GM12878 (cell line): ENCODE results near the gene TLE7. TPM values are rescaled to one million over a fixed set of nuclear protein-coding genes. Genes with fewer than 3 reads are reported as not detected.

Experiments used
- BACH1 ChIP-seq: fragments of 450-650 bp; IDR thresholded peaks from 2 replicates; pipeline ENCODE4 v1.6.1; 2017; ENCODE audit warnings: mild to moderate bottlenecking, borderline replicate concordance
- CBFB ChIP-seq: IDR thresholded peaks from 2 replicates; pipeline ENCODE4 v1.6.1; 2016; ENCODE audit warnings: antibody characterized with exemption, low read depth
- CEBPB ChIP-seq, 2 experiments: fragments of 150-350 bp in 1 of 2; IDR thresholded peaks; 2 replicates each; pipeline ENCODE4 v1.6.1; 2012 to 2014; ENCODE audit warnings: low read depth in 2 of 2, low read length in 2 of 2, borderline replicate concordance in 1 of 2, inconsistent platforms in 1 of 2
- JUND ChIP-seq: IDR thresholded peaks from 2 replicates; pipeline ENCODE4 v1.6.1; 2012; ENCODE audit warnings: low read depth, mild to moderate bottlenecking, low read length, improper control_type of control experiment, moderate library complexity
- KDM1A ChIP-seq: fragments of 200-600 bp; sonication (generic); IDR thresholded peaks from 2 replicates; pipeline ENCODE4 v1.6.1; 2016; ENCODE audit warnings: borderline replicate concordance
- NBN ChIP-seq: fragments of 450-650 bp; IDR thresholded peaks from 2 replicates; pipeline ENCODE4 v1.6.1; 2016
- NFYB ChIP-seq: IDR thresholded peaks from 2 replicates; pipeline ENCODE4 v1.6.1; 2011; ENCODE audit warnings: low read depth, mild to moderate bottlenecking, low read length, improper control_type of control experiment, moderate library complexity; ENCODE audit not compliant: insufficient read depth
- NR2C1 ChIP-seq: fragments of 450-650 bp; IDR thresholded peaks from 2 replicates; pipeline ENCODE4 v1.6.1; 2017; ENCODE audit warnings: antibody characterized with exemption, mild to moderate bottlenecking, moderate library complexity
- SREBF1 ChIP-seq: IDR thresholded peaks from 2 replicates; pipeline ENCODE4 v1.6.1; 2012; ENCODE audit warnings: mild to moderate bottlenecking, low read length
- TCF7 ChIP-seq: IDR thresholded peaks from 2 replicates; pipeline ENCODE4 v1.6.1; 2014; ENCODE audit warnings: antibody characterized with exemption, borderline replicate concordance
- ZNF207 ChIP-seq: fragments of 450-650 bp; IDR thresholded peaks from 2 replicates; pipeline ENCODE4 v1.6.1; 2014; ENCODE audit warnings: antibody characterized with exemption, mild to moderate bottlenecking, borderline replicate concordance
- ZSCAN29 ChIP-seq: fragments of 450-650 bp; IDR thresholded peaks from 2 replicates; pipeline ENCODE4 v1.6.1; 2017; ENCODE audit warnings: mild to moderate bottlenecking, moderate library complexity
- polyA plus RNA-seq, 11 experiments: library from polyadenylated mRNA; depleted of rRNA in 4 of 11; unstranded in 6 of 11; stranded (reverse) in 5 of 11; fragments of >200 nt; fragmentation: Nextera tagmentation in 4 of 11; fragmentation: Illumina TruSeq in 1 of 11; extraction: Ambion mirVana in 4 of 11; extraction: Trizol in 1 of 11; gene quantifications; 1 replicate in 1 of 11; 2 replicates in 10 of 11; pipeline versions ENCODE4 v1.2.1 to v1.2.3, GENCODE V29; 2011 to 2016; ENCODE audit warnings: inconsistent platforms in 2 of 11, missing spikeins in 2 of 11, low read depth in 1 of 11
- total RNA-seq, 4 experiments: library from RNA; depleted of rRNA in 3 of 4; stranded (reverse); fragments of >200 nt in 3 of 4; fragmentation: Illumina TruSeq in 1 of 4; extraction: Trizol in 1 of 4; gene quantifications; 2 replicates each; pipeline versions ENCODE4 v1.2.1 to v1.2.3, GENCODE V29; 2013 to 2021
- TF ChIP-seq, protein P1 (sequence below): fragments of 450-650 bp; IDR thresholded peaks from 2 replicates; pipeline ENCODE4 v1.6.1; 2016; ENCODE audit warnings: mild to moderate bottlenecking, moderate library complexity, borderline replicate concordance
- TF ChIP-seq, protein P2 (sequence below): fragments of 450-650 bp; IDR thresholded peaks from 2 replicates; pipeline ENCODE4 v1.6.1; 2017; ENCODE audit warnings: mild to moderate bottlenecking, moderate library complexity
- TF ChIP-seq, protein P3 (sequence below): IDR thresholded peaks from 2 replicates; pipeline ENCODE4 v1.6.1; 2011; ENCODE audit warnings: mild to moderate bottlenecking, low read depth, low read length, moderate library complexity; ENCODE audit not compliant: insufficient replicate concordance

TLE7 gene
- total and polyA plus RNA-seq, 10 of the 15 experiments (the other 5 are each of a cell fraction or from before 2014, with no cell fraction given), result not detected

DNA sequence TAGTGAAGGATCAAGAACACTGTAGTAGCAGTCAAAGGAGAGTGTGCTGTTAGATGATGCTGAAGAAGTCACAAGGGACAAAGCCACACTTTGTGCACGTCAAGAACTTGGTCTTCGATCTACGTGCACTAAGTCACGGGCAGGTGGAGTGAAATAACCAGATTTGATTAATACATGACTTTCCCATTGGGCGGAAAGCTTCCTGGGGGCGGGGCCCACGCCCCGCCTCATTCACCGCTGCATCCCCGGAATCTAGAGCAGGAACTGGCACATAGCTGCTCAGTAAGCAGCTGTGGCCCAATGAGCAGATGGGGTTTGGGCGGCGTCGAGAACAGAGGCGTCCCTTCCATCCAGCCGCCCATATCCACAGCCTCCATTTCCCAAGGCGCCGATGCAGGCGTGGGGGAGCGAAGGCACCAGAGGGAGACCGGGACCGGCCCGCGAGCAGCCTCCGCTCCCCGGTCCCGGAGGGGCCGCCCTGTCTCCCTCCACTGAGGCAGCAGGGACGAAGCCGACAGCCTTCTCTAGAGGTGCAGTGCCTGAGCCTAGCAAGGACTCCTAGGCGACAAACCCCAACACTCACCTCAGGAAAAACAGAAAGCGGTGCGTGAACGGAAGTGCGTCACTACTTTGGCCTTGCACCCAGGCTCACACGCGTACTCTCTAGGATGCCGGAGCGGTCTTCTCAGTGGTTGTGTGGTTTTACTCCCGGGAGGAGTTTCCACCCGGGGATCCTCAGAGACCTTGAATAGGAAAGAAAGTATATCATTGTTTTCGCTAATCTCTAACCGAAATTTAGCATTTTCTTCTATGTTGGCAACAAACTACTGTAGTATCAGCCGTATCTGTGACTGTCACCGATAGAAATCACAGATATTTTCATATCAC is 42.4 kb upstream of the TLE7 start (continued):
- peak; percentile 63; the same call in 1 of the 2 replicates for TF ChIP-seq ZNF207
- TF ChIP-seq SREBF1, result no peak
- peak; percentile 41; the same call in 1 of the 2 replicates for TF ChIP-seq BACH1
- no peak for TF ChIP-seq CEBPB (IDR thresholded peaks at IDR 0.05; ENCODE audit: borderline replicate concordance in 1 of 2, low read depth in 2 of 2, low read length in 2 of 2)
- TF ChIP-seq, protein P1, sequence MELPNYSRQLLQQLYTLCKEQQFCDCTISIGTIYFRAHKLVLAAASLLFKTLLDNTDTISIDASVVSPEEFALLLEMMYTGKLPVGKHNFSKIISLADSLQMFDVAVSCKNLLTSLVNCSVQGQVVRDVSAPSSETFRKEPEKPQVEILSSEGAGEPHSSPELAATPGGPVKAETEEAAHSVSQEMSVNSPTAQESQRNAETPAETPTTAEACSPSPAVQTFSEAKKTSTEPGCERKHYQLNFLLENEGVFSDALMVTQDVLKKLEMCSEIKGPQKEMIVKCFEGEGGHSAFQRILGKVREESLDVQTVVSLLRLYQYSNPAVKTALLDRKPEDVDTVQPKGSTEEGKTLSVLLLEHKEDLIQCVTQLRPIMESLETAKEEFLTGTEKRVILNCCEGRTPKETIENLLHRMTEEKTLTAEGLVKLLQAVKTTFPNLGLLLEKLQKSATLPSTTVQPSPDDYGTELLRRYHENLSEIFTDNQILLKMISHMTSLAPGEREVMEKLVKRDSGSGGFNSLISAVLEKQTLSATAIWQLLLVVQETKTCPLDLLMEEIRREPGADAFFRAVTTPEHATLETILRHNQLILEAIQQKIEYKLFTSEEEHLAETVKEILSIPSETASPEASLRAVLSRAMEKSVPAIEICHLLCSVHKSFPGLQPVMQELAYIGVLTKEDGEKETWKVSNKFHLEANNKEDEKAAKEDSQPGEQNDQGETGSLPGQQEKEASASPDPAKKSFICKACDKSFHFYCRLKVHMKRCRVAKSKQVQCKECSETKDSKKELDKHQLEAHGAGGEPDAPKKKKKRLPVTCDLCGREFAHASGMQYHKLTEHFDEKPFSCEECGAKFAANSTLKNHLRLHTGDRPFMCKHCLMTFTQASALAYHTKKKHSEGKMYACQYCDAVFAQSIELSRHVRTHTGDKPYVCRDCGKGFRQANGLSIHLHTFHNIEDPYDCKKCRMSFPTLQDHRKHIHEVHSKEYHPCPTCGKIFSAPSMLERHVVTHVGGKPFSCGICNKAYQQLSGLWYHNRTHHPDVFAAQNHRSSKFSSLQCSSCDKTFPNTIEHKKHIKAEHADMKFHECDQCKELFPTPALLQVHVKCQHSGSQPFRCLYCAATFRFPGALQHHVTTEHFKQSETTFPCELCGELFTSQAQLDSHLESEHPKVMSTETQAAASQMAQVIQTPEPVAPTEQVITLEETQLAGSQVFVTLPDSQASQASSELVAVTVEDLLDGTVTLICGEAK, result peak; percentile 90
- TF ChIP-seq NFYB, result peak; percentile 51; the same call in 1 of the 2 replicates
- TF ChIP-seq, protein P2, sequence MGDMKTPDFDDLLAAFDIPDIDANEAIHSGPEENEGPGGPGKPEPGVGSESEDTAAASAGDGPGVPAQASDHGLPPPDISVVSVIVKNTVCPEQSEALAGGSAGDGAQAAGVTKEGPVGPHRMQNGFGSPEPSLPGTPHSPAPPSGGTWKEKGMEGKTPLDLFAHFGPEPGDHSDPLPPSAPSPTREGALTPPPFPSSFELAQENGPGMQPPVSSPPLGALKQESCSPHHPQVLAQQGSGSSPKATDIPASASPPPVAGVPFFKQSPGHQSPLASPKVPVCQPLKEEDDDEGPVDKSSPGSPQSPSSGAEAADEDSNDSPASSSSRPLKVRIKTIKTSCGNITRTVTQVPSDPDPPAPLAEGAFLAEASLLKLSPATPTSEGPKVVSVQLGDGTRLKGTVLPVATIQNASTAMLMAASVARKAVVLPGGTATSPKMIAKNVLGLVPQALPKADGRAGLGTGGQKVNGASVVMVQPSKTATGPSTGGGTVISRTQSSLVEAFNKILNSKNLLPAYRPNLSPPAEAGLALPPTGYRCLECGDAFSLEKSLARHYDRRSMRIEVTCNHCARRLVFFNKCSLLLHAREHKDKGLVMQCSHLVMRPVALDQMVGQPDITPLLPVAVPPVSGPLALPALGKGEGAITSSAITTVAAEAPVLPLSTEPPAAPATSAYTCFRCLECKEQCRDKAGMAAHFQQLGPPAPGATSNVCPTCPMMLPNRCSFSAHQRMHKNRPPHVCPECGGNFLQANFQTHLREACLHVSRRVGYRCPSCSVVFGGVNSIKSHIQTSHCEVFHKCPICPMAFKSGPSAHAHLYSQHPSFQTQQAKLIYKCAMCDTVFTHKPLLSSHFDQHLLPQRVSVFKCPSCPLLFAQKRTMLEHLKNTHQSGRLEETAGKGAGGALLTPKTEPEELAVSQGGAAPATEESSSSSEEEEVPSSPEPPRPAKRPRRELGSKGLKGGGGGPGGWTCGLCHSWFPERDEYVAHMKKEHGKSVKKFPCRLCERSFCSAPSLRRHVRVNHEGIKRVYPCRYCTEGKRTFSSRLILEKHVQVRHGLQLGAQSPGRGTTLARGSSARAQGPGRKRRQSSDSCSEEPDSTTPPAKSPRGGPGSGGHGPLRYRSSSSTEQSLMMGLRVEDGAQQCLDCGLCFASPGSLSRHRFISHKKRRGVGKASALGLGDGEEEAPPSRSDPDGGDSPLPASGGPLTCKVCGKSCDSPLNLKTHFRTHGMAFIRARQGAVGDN, result peak; percentile 60
- TF ChIP-seq NR2C1, result peak; percentile 74
- TF ChIP-seq JUND, result no peak
- no peak for TF ChIP-seq ZSCAN29
- no peak for TF ChIP-seq TCF7
- TF ChIP-seq NBN, result peak; percentile 91
- no peak for TF ChIP-seq KDM1A
- TF ChIP-seq, protein P3, sequence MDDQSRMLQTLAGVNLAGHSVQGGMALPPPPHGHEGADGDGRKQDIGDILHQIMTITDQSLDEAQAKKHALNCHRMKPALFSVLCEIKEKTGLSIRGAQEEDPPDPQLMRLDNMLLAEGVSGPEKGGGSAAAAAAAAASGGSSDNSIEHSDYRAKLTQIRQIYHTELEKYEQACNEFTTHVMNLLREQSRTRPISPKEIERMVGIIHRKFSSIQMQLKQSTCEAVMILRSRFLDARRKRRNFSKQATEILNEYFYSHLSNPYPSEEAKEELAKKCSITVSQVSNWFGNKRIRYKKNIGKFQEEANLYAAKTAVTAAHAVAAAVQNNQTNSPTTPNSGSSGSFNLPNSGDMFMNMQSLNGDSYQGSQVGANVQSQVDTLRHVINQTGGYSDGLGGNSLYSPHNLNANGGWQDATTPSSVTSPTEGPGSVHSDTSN, result no peak
- TF ChIP-seq CBFB, result peak; percentile 70
